Tibial artery (tissue), 4 donors: Measurements from ENCODE around the gene SPARCL1.
"Not testable (repeated sequence)": the region's sequence is repeated elsewhere in the genome, so short reads cannot be mapped to it uniquely, and the experiment has no call there.

Experiments used
- DNase-seq, 2 donors: peaks; one replicate each; pipeline ENCODE4 v3.0.0-alpha.2; 2019
- H3K27ac ChIP-seq, 2 donors: fragments of 200-600 bp; sonication (generic) in 1 of 2; 1 replicate in 1 of 2; 2 replicates in 1 of 2; pipeline ENCODE4 v1.5.1; 2018 to 2019; ENCODE audit warnings: mild to moderate bottlenecking in 1 of 2
- H3K27me3 ChIP-seq, 2 donors: fragments of 200-600 bp; sonication (generic) in 1 of 2; one replicate each; pipeline versions ENCODE4 v1.5.1 to v1.6.0; 2016 to 2019
- H3K36me3 ChIP-seq, 3 donors: fragments of 200-600 bp; sonication (generic) in 2 of 3; one replicate each; pipeline ENCODE4 v1.5.1; 2016 to 2019; ENCODE audit warnings: mild to moderate bottlenecking in 2 of 3
- H3K4me1 ChIP-seq, 4 donors: fragments of 200-600 bp; sonication (generic) in 2 of 4; 1 replicate in 3 of 4; 2 replicates in 1 of 4; pipeline ENCODE4 v1.5.1; 2016 to 2019
- H3K4me3 ChIP-seq, 2 donors: fragments of 200-600 bp; sonication (generic) in 1 of 2; 1 replicate in 1 of 2; 2 replicates in 1 of 2; pipeline ENCODE4 v1.5.1; 2018 to 2019; ENCODE audit warnings: mild to moderate bottlenecking in 2 of 2
- H3K9me3 ChIP-seq, 3 donors: fragments of 200-600 bp; sonication (generic) in 1 of 3; one replicate each; pipeline ENCODE4 v1.5.1; 2016 to 2019
- intact Hi-C: fragments of 100-400 bp; cut with DNase I; formaldehyde crosslinking; loops from one replicate; pipeline ENCODE4 v1.15.0; 2023; ENCODE audit warnings: low total_unique reads
- TF ChIP-seq, protein P1 (sequence below), 2 experiments: fragments of 200-600 bp in 1 of 2; fragments of 450-650 bp in 1 of 2; IDR thresholded peaks; one replicate each; pipeline ENCODE4 v1.5.1; 2017 to 2019; ENCODE audit warnings: antibody characterized with exemption in 2 of 2, mild to moderate bottlenecking in 1 of 2, moderate library complexity in 1 of 2

SPARCL1 gene, protein sequence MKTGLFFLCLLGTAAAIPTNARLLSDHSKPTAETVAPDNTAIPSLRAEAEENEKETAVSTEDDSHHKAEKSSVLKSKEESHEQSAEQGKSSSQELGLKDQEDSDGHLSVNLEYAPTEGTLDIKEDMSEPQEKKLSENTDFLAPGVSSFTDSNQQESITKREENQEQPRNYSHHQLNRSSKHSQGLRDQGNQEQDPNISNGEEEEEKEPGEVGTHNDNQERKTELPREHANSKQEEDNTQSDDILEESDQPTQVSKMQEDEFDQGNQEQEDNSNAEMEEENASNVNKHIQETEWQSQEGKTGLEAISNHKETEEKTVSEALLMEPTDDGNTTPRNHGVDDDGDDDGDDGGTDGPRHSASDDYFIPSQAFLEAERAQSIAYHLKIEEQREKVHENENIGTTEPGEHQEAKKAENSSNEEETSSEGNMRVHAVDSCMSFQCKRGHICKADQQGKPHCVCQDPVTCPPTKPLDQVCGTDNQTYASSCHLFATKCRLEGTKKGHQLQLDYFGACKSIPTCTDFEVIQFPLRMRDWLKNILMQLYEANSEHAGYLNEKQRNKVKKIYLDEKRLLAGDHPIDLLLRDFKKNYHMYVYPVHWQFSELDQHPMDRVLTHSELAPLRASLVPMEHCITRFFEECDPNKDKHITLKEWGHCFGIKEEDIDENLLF

DNA sequence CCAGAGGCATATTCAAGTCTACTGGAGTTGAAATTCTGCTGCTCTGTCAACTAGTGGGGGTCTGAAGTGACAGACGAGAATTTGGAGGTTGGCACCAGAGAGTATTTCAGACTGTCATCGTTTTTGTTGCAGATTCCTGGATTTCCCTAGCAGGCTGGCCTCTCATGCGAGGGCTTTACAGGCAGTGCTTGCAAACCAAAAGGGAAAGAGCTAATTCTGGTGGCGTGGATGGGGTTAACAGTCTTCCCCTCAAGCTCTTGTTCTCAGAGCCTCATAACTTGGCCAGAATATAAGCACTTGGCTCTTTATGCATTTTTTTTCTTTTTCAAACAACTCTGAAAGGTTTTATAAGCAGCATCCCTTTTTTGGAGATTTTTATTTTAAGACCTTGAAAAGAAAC, at the start of gene SPARCL1:
TSS of gene SPARCL1 (minus strand) at position 190 of the 400 bp plus-strand sequence. CDS start 29,802 bp downstream, outside the sequence.
- TF ChIP-seq, protein P1, sequence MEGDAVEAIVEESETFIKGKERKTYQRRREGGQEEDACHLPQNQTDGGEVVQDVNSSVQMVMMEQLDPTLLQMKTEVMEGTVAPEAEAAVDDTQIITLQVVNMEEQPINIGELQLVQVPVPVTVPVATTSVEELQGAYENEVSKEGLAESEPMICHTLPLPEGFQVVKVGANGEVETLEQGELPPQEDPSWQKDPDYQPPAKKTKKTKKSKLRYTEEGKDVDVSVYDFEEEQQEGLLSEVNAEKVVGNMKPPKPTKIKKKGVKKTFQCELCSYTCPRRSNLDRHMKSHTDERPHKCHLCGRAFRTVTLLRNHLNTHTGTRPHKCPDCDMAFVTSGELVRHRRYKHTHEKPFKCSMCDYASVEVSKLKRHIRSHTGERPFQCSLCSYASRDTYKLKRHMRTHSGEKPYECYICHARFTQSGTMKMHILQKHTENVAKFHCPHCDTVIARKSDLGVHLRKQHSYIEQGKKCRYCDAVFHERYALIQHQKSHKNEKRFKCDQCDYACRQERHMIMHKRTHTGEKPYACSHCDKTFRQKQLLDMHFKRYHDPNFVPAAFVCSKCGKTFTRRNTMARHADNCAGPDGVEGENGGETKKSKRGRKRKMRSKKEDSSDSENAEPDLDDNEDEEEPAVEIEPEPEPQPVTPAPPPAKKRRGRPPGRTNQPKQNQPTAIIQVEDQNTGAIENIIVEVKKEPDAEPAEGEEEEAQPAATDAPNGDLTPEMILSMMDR (IDR thresholded peaks at IDR 0.05), result no peak
- Histone ChIP-seq H3K4me3 (peak within 1 kb of the TSS; percentile 58 to 61), H3K9me3 (no peaks in the 10 kb centered on the region), H3K27me3 (no peaks in the 10 kb centered on the region), H3K36me3 (peaks cover 0 to 8% (median 4%) of the 10 kb centered on the region in 3 donors), H3K27ac (peak within 1 kb of the TSS; percentile 88 to 90), H3K4me1 (peaks cover 0 to 58% (median 35%) of the 10 kb centered on the region in 4 donors)
- DNase-seq, result peak in 1 of 2 donors; percentile 47
- intact Hi-C loops, result no loop called here

DNA sequence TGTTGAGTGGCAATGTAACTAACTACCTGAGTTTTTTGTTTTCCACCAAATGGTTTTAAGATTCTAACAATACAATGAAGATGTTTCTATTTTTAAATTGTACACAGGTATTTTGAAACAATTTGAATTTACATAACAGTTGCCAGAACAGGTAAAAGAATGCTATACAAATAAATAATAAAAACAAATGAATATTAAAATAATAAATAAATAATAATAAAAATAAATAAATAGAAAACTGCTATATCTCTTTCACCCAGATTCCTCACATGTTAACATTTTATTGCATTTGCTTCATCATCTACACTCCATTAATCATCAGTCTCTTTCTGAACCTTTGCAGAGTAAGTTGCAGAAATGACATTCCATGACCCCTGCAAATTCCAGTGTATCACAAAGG, 46.8 kb upstream of the SPARCL1 start:
- Histone ChIP-seq H3K4me3 (no peak overlapping the region), H3K9me3 (no peaks in the 10 kb centered on the region), H3K27me3 (no peaks in the 10 kb centered on the region), H3K27ac (no peak overlapping the region), H3K4me1 (peaks cover 0 to 9% (median 0%) of the 10 kb centered on the region in 4 donors), H3K36me3 (no peaks in the 10 kb centered on the region)
- DNase-seq, result no peak
- intact Hi-C loops, result loop anchor here (10.0 kb wide), 1 partner anchor 49 kb away; no protein-coding TSS in a partner anchor
- TF ChIP-seq, protein P1 (IDR thresholded peaks at IDR 0.05), result no peak

DNA sequence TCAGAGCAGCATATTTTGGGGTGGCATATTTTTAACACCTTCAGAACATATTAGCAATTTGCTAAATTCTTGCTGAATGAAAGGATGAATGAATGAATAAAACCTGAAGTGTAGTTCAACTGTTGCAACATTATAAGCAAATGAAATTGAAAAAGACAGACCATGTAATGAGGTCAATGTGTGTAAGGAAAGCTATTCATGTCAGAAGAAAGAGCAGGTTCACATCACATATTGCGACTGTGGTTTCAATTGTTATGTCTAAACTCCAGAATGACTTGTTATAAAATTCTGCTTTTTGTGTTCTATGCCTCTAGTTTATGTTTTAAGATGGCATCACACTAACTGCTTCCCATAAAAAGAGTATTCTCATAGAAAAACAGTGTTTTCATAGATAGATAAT, 46.2 kb upstream of the SPARCL1 start:
- Histone ChIP-seq H3K27ac (peak overlapping the region in 1 of 2 donors; percentile 16), H3K36me3 (no peaks in the 10 kb centered on the region), H3K27me3 (no peaks in the 10 kb centered on the region), H3K9me3 (no peaks in the 10 kb centered on the region), H3K4me1 (peaks cover 0 to 9% (median 0%) of the 10 kb centered on the region in 4 donors), H3K4me3 (no peak overlapping the region)
- no peak for DNase-seq
- TF ChIP-seq, protein P1 (IDR thresholded peaks at IDR 0.05), result no peak
- intact Hi-C loops, result loop anchor here (10.0 kb wide), 1 partner anchor 49 kb away; no protein-coding TSS in a partner anchor

DNA sequence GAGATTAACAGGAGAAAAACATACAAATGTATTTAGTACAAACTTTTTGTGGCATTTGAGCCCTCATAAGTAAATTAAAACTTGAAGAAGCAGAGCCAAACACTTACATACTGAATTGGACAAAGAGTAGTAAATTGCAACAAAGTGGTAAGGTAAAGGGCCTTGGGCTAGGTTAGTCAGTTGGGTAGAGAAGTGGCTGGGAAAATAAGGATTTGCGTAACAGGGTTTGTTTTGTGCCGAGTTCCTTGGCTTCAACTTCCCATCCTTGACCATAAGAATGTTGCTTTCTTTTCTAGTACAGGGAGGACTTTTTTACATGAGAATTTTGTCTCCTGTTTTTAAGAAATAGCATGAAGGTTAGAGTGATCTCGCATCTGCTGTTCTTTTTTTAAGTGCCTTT, 45.8 kb upstream of the SPARCL1 start:
- no peak for DNase-seq
- H3K27ac ChIP-seq, result peak overlapping the region in 1 of 2 donors; percentile 16
- intact Hi-C loops, result loop anchor here (10.0 kb wide), 1 partner anchor 50 kb away; no protein-coding TSS in a partner anchor
- H3K4me1 ChIP-seq, result peaks cover 0 to 9% (median 0%) of the 10 kb centered on the region in 4 donors
- no peak overlapping the region for H3K4me3 ChIP-seq
- no peaks in the 10 kb centered on the region for H3K27me3 ChIP-seq
- no peaks in the 10 kb centered on the region for H3K9me3 ChIP-seq
- TF ChIP-seq, protein P1 (IDR thresholded peaks at IDR 0.05), result no peak
- H3K36me3 ChIP-seq, result no peaks in the 10 kb centered on the region

DNA sequence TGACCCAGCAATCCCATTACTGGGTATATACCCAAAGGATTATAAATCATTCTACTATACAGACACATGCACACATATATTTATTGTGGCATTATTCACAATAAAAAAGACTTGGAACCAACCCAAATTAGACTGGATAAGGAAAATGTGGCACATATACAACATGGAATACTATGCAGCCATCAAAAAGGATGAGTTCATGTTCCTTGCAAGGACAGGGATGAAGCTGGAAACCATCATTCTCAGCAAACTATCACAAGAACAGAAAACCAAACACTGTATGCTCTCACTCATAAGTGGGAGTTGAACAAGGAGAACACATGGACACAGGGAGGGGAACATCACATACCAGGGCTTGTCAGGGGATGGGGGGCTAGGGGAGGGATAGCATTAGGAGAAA, 45.2 kb upstream of the SPARCL1 start:
- not testable (repeated sequence) for DNase-seq, H3K9me3 ChIP-seq, H3K4me1 ChIP-seq, H3K4me3 ChIP-seq, H3K36me3 ChIP-seq, H3K27me3 ChIP-seq
- intact Hi-C loops, result loop anchor here (10.0 kb wide), 1 partner anchor 50 kb away; no protein-coding TSS in a partner anchor
- H3K27ac ChIP-seq, result peak overlapping the region in 1 of 2 donors; percentile 16
